Activated CD8-positive, alpha-beta memory T cell treated with anti-CD3 and anti-CD28 coated beads for 4 hours (primary cell): ENCODE data around the gene PBX2.

Experiments used
- DNase-seq, 2 donors: peaks; one replicate each; pipeline ENCODE4 v3.0.0-alpha.2; 2020; ENCODE audit warnings: low read depth in 2 of 2

Gene PBX2

GRCh38 chr6:32174416-32174815 lies 15.6 kb downstream of the PBX2 start:
- DNase-seq = no peak

GRCh38 chr6:32173051-32173727 lies 16.8 kb downstream of the PBX2 start:
- no peak for DNase-seq

GRCh38 chr6:32171234-32171633 lies 18.8 kb downstream of the PBX2 start:
- no peak for DNase-seq

- no peak for DNase-seq
Measured at GRCh38 chr6:32170294-32170693, 19.7 kb downstream of the PBX2 start.

GRCh38 chr6:32168807-32169591 lies 21.0 kb downstream of the PBX2 start:
- no peak for DNase-seq

GRCh38 chr6:32168350-32168749 lies 21.7 kb downstream of the PBX2 start:
- no peak for DNase-seq

- no peak for DNase-seq
Measured at GRCh38 chr6:32167761-32168262, 22.2 kb downstream of the PBX2 start.

GRCh38 chr6:32167154-32167760 lies 22.7 kb downstream of the PBX2 start:
- DNase-seq = no peak

- DNase-seq = no peak
Measured at GRCh38 chr6:32166411-32167061, 23.5 kb downstream of the PBX2 start.

GRCh38 chr6:32164295-32164694 lies 25.7 kb downstream of the PBX2 start, which contains the start of gene EGFL8:
Gene EGFL8, plus strand, starts transcription at chr6:32164595. Its CDS starts 1,571 bp downstream, at chr6:32166166.
- DNase-seq = no peak

GRCh38 chr6:32163559-32164258 lies 26.3 kb downstream of the PBX2 start:
- no peak for DNase-seq

GRCh38 chr6:32158052-32158451 lies 31.9 kb downstream of the PBX2 start:
- no peak for DNase-seq

- no peak for DNase-seq
Measured at GRCh38 chr6:32156891-32157290, 33.1 kb downstream of the PBX2 start.

- peak; percentile 33 to 37 for DNase-seq
Measured at GRCh38 chr6:32154514-32155161, 35.4 kb downstream of the PBX2 start.

GRCh38 chr6:32153564-32154513 lies 36.2 kb downstream of the PBX2 start, which contains the start of gene PPT2:
Gene PPT2, plus strand, starts transcription at chr6:32154141. Its CDS starts 454 bp downstream, at chr6:32154595.
- DNase-seq = peak; percentile 58 to 59

- no peak for DNase-seq
Measured at GRCh38 chr6:32152769-32153563, 37.0 kb downstream of the PBX2 start.

- DNase-seq = no peak
Measured at GRCh38 chr6:32151863-32152768, 37.9 kb downstream of the PBX2 start, which contains the start of gene PRRT1. Gene PRRT1, minus strand, starts transcription at chr6:32151939. Its CDS starts 112 bp downstream, at chr6:32151827.
